K562 (cell line): Measurements from ENCODE around the gene CTCF. TPM values are rescaled to one million over a fixed set of nuclear protein-coding genes. Genes with fewer than 3 reads are reported as not detected.
A peak's percentile ranks its signal among the peaks of the same experiment; 100 is the strongest.

Experiments
- AFF4 ChIP-seq: sonication (generic); formaldehyde crosslinking; IDR thresholded peaks from 2 replicates; pipeline ENCODE4 v1.8.0; 2023; ENCODE audit warnings: mild to moderate bottlenecking, missing genetic modification reagents
- ARID3B ChIP-seq: fragments of 250-450 bp; sonication (Bioruptor Pico); IDR thresholded peaks from 2 replicates; pipeline ENCODE4 v1.4.0; 2020; ENCODE audit warnings: borderline replicate concordance
- CBX1 ChIP-seq: sonication (generic); IDR thresholded peaks from 2 replicates; pipeline ENCODE4 v1.6.1; 2016; ENCODE audit warnings: antibody characterized with exemption, low read depth, mild to moderate bottlenecking
- E2F6 ChIP-seq, 2 experiments: IDR thresholded peaks; 2 replicates each; pipeline ENCODE4 v1.6.1; 2011; ENCODE audit warnings: borderline replicate concordance in 1 of 2, control low read depth in 1 of 2, low read depth in 1 of 2, low read length in 1 of 2, mild to moderate bottlenecking in 1 of 2, mixed read lengths in 1 of 2, moderate library complexity in 1 of 2; ENCODE audit not compliant: insufficient read depth in 1 of 2, insufficient read length in 1 of 2, poor library complexity in 1 of 2, severe bottlenecking in 1 of 2; ENCODE audit errors: extremely low read depth in 1 of 2
- KDM5B ChIP-seq: fragments of 200-600 bp; sonication (generic); IDR thresholded peaks from 2 replicates; pipeline ENCODE4 v1.6.1; 2012; ENCODE audit warnings: low read depth, mild to moderate bottlenecking, moderate library complexity, low read length, control low read depth, inconsistent platforms; ENCODE audit not compliant: insufficient replicate concordance
- NFE2L1 ChIP-seq: fragments of 450-650 bp; IDR thresholded peaks from 2 replicates; pipeline ENCODE4 v1.6.1; 2016; ENCODE audit warnings: missing genetic modification characterization, low read depth, mild to moderate bottlenecking, missing compliant biosample characterization, moderate library complexity, borderline replicate concordance
- NR2C2 ChIP-seq, 2 experiments: fragments of 200-800 bp in 1 of 2; sonication (Bioruptor generic) in 1 of 2; sonication (generic) in 1 of 2; formaldehyde crosslinking in 1 of 2; IDR thresholded peaks; 2 replicates each; pipeline versions ENCODE4 v1.6.1 to v1.8.0; 2016 to 2022; ENCODE audit warnings: mild to moderate bottlenecking in 1 of 2, missing compliant biosample characterization in 1 of 2, missing genetic modification characterization in 1 of 2, missing genetic modification reagents in 1 of 2
- NR3C1 ChIP-seq: sonication (generic); formaldehyde crosslinking; IDR thresholded peaks from 2 replicates; pipeline ENCODE4 v1.8.1; 2022; ENCODE audit warnings: missing genetic modification reagents
- NRF1 ChIP-seq, 2 experiments: fragments of 450-650 bp; IDR thresholded peaks in 1 of 2; conservative IDR thresholded peaks in 1 of 2; 2 replicates each; pipeline ENCODE4 v1.6.1; 2014; ENCODE audit warnings: mild to moderate bottlenecking in 2 of 2
- POLR2B ChIP-seq: fragments of 450-650 bp; IDR thresholded peaks from 2 replicates; pipeline ENCODE4 v1.6.1; 2018; ENCODE audit warnings: low read depth; ENCODE audit not compliant: partially characterized antibody
- SAP30 ChIP-seq: fragments of 200-600 bp; sonication (generic); IDR thresholded peaks from 2 replicates; pipeline ENCODE4 v1.6.1; 2012; ENCODE audit warnings: borderline replicate concordance, low read depth, mild to moderate bottlenecking, moderate library complexity, low read length, control low read depth, inconsistent platforms; ENCODE audit not compliant: insufficient read depth, poor library complexity, severe bottlenecking
- SP1 ChIP-seq: sonication (generic); formaldehyde crosslinking; IDR thresholded peaks from 2 replicates; pipeline ENCODE4 v1.8.1; 2022; ENCODE audit warnings: mild to moderate bottlenecking, missing genetic modification reagents
- XRCC5 ChIP-seq: fragments of 200-400 bp; formaldehyde crosslinking; IDR thresholded peaks from 2 replicates; pipeline ENCODE4 v1.6.1; 2017; ENCODE audit warnings: low read depth, mild to moderate bottlenecking, low read length
- ZNF12 ChIP-seq: sonication (generic); formaldehyde crosslinking; IDR thresholded peaks from 2 replicates; pipeline ENCODE4 v1.4.0; 2020; ENCODE audit warnings: mild to moderate bottlenecking, missing genetic modification reagents
- ZNF764 ChIP-seq: fragments of 250-450 bp; sonication (Bioruptor Pico); IDR thresholded peaks from 2 replicates; pipeline ENCODE4 v1.4.0; 2020; ENCODE audit warnings: low read depth, mild to moderate bottlenecking, moderate library complexity
- polyA plus RNA-seq, 8 experiments: library from polyadenylated mRNA; depleted of rRNA in 4 of 8; stranded (reverse) in 5 of 8; unstranded in 3 of 8; fragments of >200 nt; fragmentation: Nextera tagmentation in 2 of 8; fragmentation: Illumina TruSeq in 1 of 8; extraction: Ambion mirVana in 2 of 8; extraction: Trizol in 1 of 8; gene quantifications; 2 replicates each; pipeline versions ENCODE4 v1.2.1 to v1.2.3, GENCODE V29; 2011 to 2014; ENCODE audit warnings: inconsistent platforms in 1 of 8, missing spikeins in 1 of 8
- total RNA-seq, 7 experiments: library from RNA; depleted of rRNA in 6 of 7; stranded (reverse); fragments of >200 nt in 6 of 7; fragmentation: Illumina TruSeq in 2 of 7; extraction: Trizol in 2 of 7; gene quantifications; 2 replicates each; pipeline versions ENCODE4 v1.2.1 to v1.2.3, GENCODE V29; 2011 to 2021; ENCODE audit warnings: low replicate concordance in 1 of 7

Gene CTCF
- total and polyA plus RNA-seq, 9 of the 15 experiments (the other 6 are each of a cell fraction or from before 2014, with no cell fraction given) = 7.8 to 49.2 (median 33.9) TPM

GRCh38 chr16:67659675-67660563 is 97.6 kb downstream of the CTCF start, which contains the start of gene ACD (continued):
- TF ChIP-seq NR2C2 (CRISPR knock-in tag; IDR thresholded peaks at IDR 0.05) (peak; percentile 49; the same call in 1 of the 2 replicates), NR2C2 (tag; IDR thresholded peaks at IDR 0.05) (no peak; the same call in 1 of the 2 replicates), SP1 (CRISPR knock-in tag) (peak; percentile 88), E2F6 (IDR thresholded peaks at IDR 0.05; ENCODE audit: borderline replicate concordance in 1 of 2, extremely low read depth in 1 of 2, insufficient read depth in 1 of 2, insufficient read length in 1 of 2, low read depth in 1 of 2, low read length in 1 of 2, poor library complexity in 1 of 2, severe bottlenecking in 1 of 2) (peak in 1 of 2 experiments; percentile 87), NR3C1 (CRISPR knock-in tag) (peak; percentile 78; the same call in 1 of the 2 replicates), SAP30 (peak; percentile 72), ZNF764 (CRISPR knock-in tag) (no peak), NRF1 (conservative IDR thresholded peaks at IDR 0.05 in 1 of 2, IDR thresholded peaks at IDR 0.05 in 1 of 2) (peak; percentile 99), NFE2L1 (tag) (no peak), ZNF12 (0 out of 2 replicates have a peak, but pooled peaks have one; percentile 24), ARID3B (CRISPR knock-in tag) (0 out of 2 replicates have a peak, but pooled peaks have one; percentile 7), KDM5B (peak; percentile 83), CBX1 (0 out of 2 replicates have a peak, but pooled peaks have one; percentile 21), AFF4 (CRISPR knock-in tag) (no peak), XRCC5 (no peak; the same call in 1 of the 2 replicates), POLR2B (peak; percentile 70)
